CD4-positive, alpha-beta memory T cell (primary cell): ENCODE data around the gene RIPOR3. TPM values are rescaled to one million over a fixed set of nuclear protein-coding genes. Genes with fewer than 3 reads are reported as not detected.
A peak's percentile ranks its signal among the peaks of the same experiment; 100 is the strongest.

Experiments used
- CTCF ChIA-PET: fragments of 350-600 bp; sonication (Branson Sonifier 250); formaldehyde crosslinking; loops from one replicate; lab custom pipeline; 2021; ENCODE audit warnings: inconsistent platforms; ENCODE audit not compliant: partially characterized antibody; lab: Charles Lee
- POLR2A ChIA-PET: fragments of 350-600 bp; sonication (Branson Sonifier 250); formaldehyde crosslinking; loops from one replicate; lab custom pipeline; 2021; ENCODE audit not compliant: partially characterized antibody; lab: Charles Lee
- DNase-seq, 5 donors: peaks; one replicate each; pipeline versions ENCODE4 v3.0.0 to v3.0.0-alpha.2; 2020 to 2022; ENCODE audit warnings: mixed read lengths in 1 of 5
- H3K27ac ChIP-seq: one replicate; pipeline ENCODE4 v1.7.0; 2013; ENCODE audit warnings: low read depth, low read length
- H3K27me3 ChIP-seq: 2 replicates; pipeline ENCODE4 v1.7.0; 2013; ENCODE audit warnings: mild to moderate bottlenecking, low read length, moderate library complexity; ENCODE audit not compliant: insufficient read depth
- H3K36me3 ChIP-seq: 2 replicates; pipeline ENCODE4 v1.7.0; 2013; ENCODE audit warnings: mild to moderate bottlenecking, low read length, moderate library complexity; ENCODE audit not compliant: insufficient read depth
- H3K4me1 ChIP-seq: 2 replicates; pipeline ENCODE4 v1.7.0; 2013; ENCODE audit warnings: mild to moderate bottlenecking, low read length, moderate library complexity; ENCODE audit not compliant: insufficient read depth
- H3K4me3 ChIP-seq, 2 donors: one replicate each; pipeline ENCODE4 v1.7.0; 2013; ENCODE audit warnings: low read length in 2 of 2, mild to moderate bottlenecking in 1 of 2
- H3K9me3 ChIP-seq, 2 donors: one replicate each; pipeline ENCODE4 v1.7.0; 2013; ENCODE audit warnings: low read length in 2 of 2, control low read depth in 1 of 2; ENCODE audit not compliant: control insufficient read depth in 1 of 2
- H3K27ac Mint-ChIP-seq, 7 donors: one replicate each; pipeline ENCODE4 v1.8.0; 2020 to 2021; ENCODE audit warnings: mixed read lengths in 7 of 7, mild to moderate bottlenecking in 6 of 7, inconsistent platforms in 3 of 7, moderate library complexity in 3 of 7
- H3K27me3 Mint-ChIP-seq, 2 donors: one replicate each; pipeline ENCODE4 v1.8.0; 2020 to 2021; ENCODE audit warnings: mixed read lengths in 2 of 2
- H3K36me3 Mint-ChIP-seq, 2 donors: one replicate each; pipeline ENCODE4 v1.8.0; 2020 to 2021; ENCODE audit warnings: mixed read lengths in 2 of 2, inconsistent platforms in 1 of 2, mild to moderate bottlenecking in 1 of 2
- H3K4me1 Mint-ChIP-seq, 4 donors: one replicate each; pipeline ENCODE4 v1.8.0; 2020 to 2021; ENCODE audit warnings: mixed read lengths in 4 of 4, mild to moderate bottlenecking in 1 of 4
- H3K4me3 Mint-ChIP-seq, 8 donors: one replicate each; pipeline ENCODE4 v1.8.0; 2020 to 2021; ENCODE audit warnings: mixed read lengths in 8 of 8, mild to moderate bottlenecking in 7 of 8, moderate library complexity in 6 of 8, inconsistent platforms in 3 of 8
- H3K9me3 Mint-ChIP-seq, 8 donors: one replicate each; pipeline ENCODE4 v1.8.0; 2020 to 2021; ENCODE audit warnings: mixed read lengths in 8 of 8, mild to moderate bottlenecking in 5 of 8, inconsistent platforms in 3 of 8, moderate library complexity in 1 of 8
- intact Hi-C: fragments of 100-400 bp; cut with micrococcal nuclease; formaldehyde crosslinking; loops from one replicate; pipeline ENCODE4 v1.15.1; 2023
- polyA plus RNA-seq, 2 donors: library from polyadenylated mRNA; unstranded; fragments of 300-500 nt; fragmentation: Illumina TruSeq; gene quantifications; one replicate each; pipeline ENCODE4 v1.2.3, GENCODE V29; 2021
- total RNA-seq, 2 experiments: library from RNA; stranded (reverse); gene quantifications; one replicate each; pipeline ENCODE4 v1.2.3, GENCODE V29; 2021

Gene RIPOR3
- total and polyA plus RNA-seq, 4 experiments from 2014 or later = 0.49 to 1.3 TPM; not detected in 2

GRCh38 chr20:50587291-50587961 lies 103.9 kb downstream of the RIPOR3 start:
- no peak for DNase-seq
- Histone ChIP-seq H3K9me3 (no peaks in the 10 kb centered on the region), H3K27me3 (no peaks in the 10 kb centered on the region), H3K27ac (no peak overlapping the region), H3K4me3 (no peak overlapping the region), H3K4me1 (no peaks in the 10 kb centered on the region), H3K36me3 (peaks cover 44% of the 10 kb centered on the region)
- Mint-ChIP-seq H3K36me3 (peaks cover 9 to 57% of the 10 kb centered on the region in 2 donors), H3K4me3 (no peak overlapping the region), H3K27ac (peak overlapping the region in 1 of 7 donors; percentile 83), H3K4me1 (peaks cover 1 to 15% (median 4%) of the 10 kb centered on the region in 4 donors), H3K27me3 (no peaks in the 10 kb centered on the region), H3K9me3 (no peaks in the 10 kb centered on the region)
- intact Hi-C loops = no loop called here
- POLR2A ChIA-PET = interaction anchor here (0.6 kb wide), 1 partner anchor 76 kb away, joined by 3 read pairs; no protein-coding TSS in a partner anchor
- CTCF ChIA-PET = interaction anchor here (1.0 to 2.4 kb wide), 22 partner anchors 10 to 468 kb away, joined by 3 to 18 read pairs (median 4); no protein-coding TSS in a partner anchor

- Histone ChIP-seq H3K27ac (no peak overlapping the region), H3K4me3 (no peak overlapping the region), H3K36me3 (peaks cover 52% of the 10 kb centered on the region), H3K27me3 (no peaks in the 10 kb centered on the region), H3K4me1 (no peaks in the 10 kb centered on the region), H3K9me3 (no peaks in the 10 kb centered on the region)
- Mint-ChIP-seq H3K9me3 (no peaks in the 10 kb centered on the region), H3K27ac (peak overlapping the region in 2 of 7 donors; percentile 70 to 83), H3K36me3 (peaks cover 15 to 64% of the 10 kb centered on the region in 2 donors), H3K4me1 (peaks cover 1 to 15% (median 4%) of the 10 kb centered on the region in 4 donors), H3K27me3 (no peaks in the 10 kb centered on the region), H3K4me3 (no peak overlapping the region)
- ChIA-PET POLR2A (interaction anchor here (0.6 kb wide), 1 partner anchor 75 kb away, joined by 3 read pairs; no protein-coding TSS in a partner anchor), CTCF (interaction anchor here (1.0 to 2.4 kb wide), 12 partner anchors 9 to 108 kb away, joined by 3 to 7 read pairs (median 4); no protein-coding TSS in a partner anchor)
- intact Hi-C loops = no loop called here
- DNase-seq = no peak
Observed at GRCh38 chr20:50586531-50587232, 104.7 kb downstream of the RIPOR3 start.

DNA sequence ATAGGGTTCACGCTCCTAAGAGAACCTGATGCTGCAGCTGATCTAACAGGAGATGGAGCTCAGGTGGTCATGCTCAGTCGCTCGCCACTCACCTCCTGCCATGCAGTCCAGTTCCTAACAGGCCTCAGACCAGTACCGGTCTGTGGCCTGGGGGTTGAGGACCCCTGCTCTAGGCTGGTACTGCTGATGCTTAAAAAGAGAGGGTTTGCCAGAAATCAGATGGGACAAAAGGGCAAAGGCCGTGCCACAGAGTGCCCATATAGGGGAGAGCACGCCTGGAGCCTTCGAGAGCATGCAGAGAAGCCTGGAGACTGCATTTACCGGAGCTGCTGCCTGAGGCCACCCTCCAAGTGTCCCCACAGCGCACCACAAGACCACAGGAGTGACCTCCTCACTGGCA lies 105.7 kb downstream of the RIPOR3 start:
- Histone ChIP-seq H3K27me3 (no peaks in the 10 kb centered on the region), H3K9me3 (no peaks in the 10 kb centered on the region), H3K4me3 (no peak overlapping the region), H3K36me3 (peaks cover 62% of the 10 kb centered on the region), H3K27ac (no peak overlapping the region), H3K4me1 (no peaks in the 10 kb centered on the region)
- H3K36me3 Mint-ChIP-seq = peaks cover 22 to 73% of the 10 kb centered on the region in 2 donors
- intact Hi-C loops = no loop called here
- peak overlapping the region in 5 of 7 donors; percentile 15 to 47 (median 23) for H3K27ac Mint-ChIP-seq
- ChIA-PET CTCF (interaction anchor here (0.7 to 2.4 kb wide), 7 partner anchors 8 to 122 kb away, joined by 3 to 8 read pairs (median 3); no protein-coding TSS in a partner anchor), POLR2A (no interaction called here)
- H3K27me3 Mint-ChIP-seq = no peaks in the 10 kb centered on the region
- DNase-seq = no peak
- peak overlapping the region in 1 of 8 donors; percentile 61 for H3K4me3 Mint-ChIP-seq
- H3K4me1 Mint-ChIP-seq = peaks cover 1 to 15% (median 4%) of the 10 kb centered on the region in 4 donors
- no peaks in the 10 kb centered on the region for H3K9me3 Mint-ChIP-seq

DNA sequence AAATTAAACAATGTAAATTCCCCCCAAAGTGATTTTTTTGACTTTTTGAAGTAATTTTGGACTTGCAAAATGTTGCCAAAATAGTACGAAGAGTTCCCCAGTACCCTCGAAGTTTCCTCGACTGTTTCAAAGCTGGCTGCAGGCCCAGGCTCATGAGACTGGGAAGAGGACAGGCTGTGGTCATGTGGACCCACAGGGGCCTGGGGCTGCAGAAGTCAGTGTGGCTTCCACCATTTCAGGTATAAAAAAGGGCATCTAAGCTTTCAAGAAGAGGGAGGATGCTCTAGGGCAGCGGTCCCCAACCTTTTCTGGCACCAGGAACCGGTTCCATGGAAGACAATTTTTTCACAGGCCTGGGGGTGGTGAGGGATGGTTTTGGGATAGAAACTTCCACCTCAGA lies 106.1 kb downstream of the RIPOR3 start:
- H3K9me3 Mint-ChIP-seq = no peaks in the 10 kb centered on the region
- Histone ChIP-seq H3K9me3 (no peaks in the 10 kb centered on the region), H3K27me3 (no peaks in the 10 kb centered on the region), H3K36me3 (peaks cover 67% of the 10 kb centered on the region), H3K4me1 (no peaks in the 10 kb centered on the region), H3K27ac (no peak overlapping the region), H3K4me3 (no peak overlapping the region)
- intact Hi-C loops = no loop called here
- POLR2A ChIA-PET = interaction anchor here (1.0 to 1.4 kb wide), 2 partner anchors 81 to 101 kb away, joined by 3 read pairs; no protein-coding TSS in a partner anchor
- CTCF ChIA-PET = interaction anchor here (0.7 to 2.4 kb wide), 8 partner anchors 8 to 121 kb away, joined by 3 to 8 read pairs (median 4); no protein-coding TSS in a partner anchor
- H3K4me3 Mint-ChIP-seq = no peak overlapping the region
- H3K27ac Mint-ChIP-seq = peak overlapping the region in 1 of 7 donors; percentile 47
- no peak for DNase-seq
- H3K27me3 Mint-ChIP-seq = no peaks in the 10 kb centered on the region
- peaks cover 1 to 12% (median 6%) of the 10 kb centered on the region in 4 donors for H3K4me1 Mint-ChIP-seq
- H3K36me3 Mint-ChIP-seq = peaks cover 27 to 75% of the 10 kb centered on the region in 2 donors

DNA sequence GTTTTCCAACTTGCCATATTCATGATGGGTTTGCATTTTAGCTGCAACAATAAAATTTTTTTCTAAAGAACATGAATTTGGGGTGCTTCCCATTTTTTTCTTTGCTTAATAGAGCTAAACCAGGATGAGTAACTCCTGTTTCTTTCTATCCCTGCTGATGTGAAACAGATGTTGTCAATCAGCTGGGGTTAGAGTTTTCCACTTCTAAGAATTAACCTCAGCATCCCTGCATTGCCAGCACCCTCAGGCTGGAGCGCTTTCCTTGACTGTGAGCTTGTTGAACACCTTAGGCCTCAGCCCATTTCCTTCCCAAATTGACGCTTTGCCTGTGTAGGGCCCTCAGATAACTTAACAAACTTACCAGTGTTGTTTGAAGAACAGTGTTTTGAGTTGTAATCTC lies 106.7 kb downstream of the RIPOR3 start:
- H3K9me3 Mint-ChIP-seq = no peaks in the 10 kb centered on the region
- H3K4me1 ChIP-seq = no peaks in the 10 kb centered on the region
- no peak for DNase-seq
- H3K27me3 ChIP-seq = no peaks in the 10 kb centered on the region
- peaks cover 1 to 12% (median 6%) of the 10 kb centered on the region in 4 donors for H3K4me1 Mint-ChIP-seq
- H3K4me3 ChIP-seq = no peak overlapping the region
- no peaks in the 10 kb centered on the region for H3K9me3 ChIP-seq
- ChIA-PET CTCF (interaction anchor here (0.5 to 2.1 kb wide), 8 partner anchors 8 to 401 kb away, joined by 3 to 8 read pairs (median 4); no protein-coding TSS in a partner anchor), POLR2A (interaction anchor here (1.0 to 1.4 kb wide), 2 partner anchors 80 to 101 kb away, joined by 3 read pairs; no protein-coding TSS in a partner anchor)
- H3K27me3 Mint-ChIP-seq = no peaks in the 10 kb centered on the region
- no peak overlapping the region for H3K4me3 Mint-ChIP-seq
- H3K36me3 ChIP-seq = peaks cover 72% of the 10 kb centered on the region
- peaks cover 28 to 80% of the 10 kb centered on the region in 2 donors for H3K36me3 Mint-ChIP-seq
- intact Hi-C loops = no loop called here
- no peak overlapping the region for H3K27ac ChIP-seq
- no peak overlapping the region for H3K27ac Mint-ChIP-seq

DNA sequence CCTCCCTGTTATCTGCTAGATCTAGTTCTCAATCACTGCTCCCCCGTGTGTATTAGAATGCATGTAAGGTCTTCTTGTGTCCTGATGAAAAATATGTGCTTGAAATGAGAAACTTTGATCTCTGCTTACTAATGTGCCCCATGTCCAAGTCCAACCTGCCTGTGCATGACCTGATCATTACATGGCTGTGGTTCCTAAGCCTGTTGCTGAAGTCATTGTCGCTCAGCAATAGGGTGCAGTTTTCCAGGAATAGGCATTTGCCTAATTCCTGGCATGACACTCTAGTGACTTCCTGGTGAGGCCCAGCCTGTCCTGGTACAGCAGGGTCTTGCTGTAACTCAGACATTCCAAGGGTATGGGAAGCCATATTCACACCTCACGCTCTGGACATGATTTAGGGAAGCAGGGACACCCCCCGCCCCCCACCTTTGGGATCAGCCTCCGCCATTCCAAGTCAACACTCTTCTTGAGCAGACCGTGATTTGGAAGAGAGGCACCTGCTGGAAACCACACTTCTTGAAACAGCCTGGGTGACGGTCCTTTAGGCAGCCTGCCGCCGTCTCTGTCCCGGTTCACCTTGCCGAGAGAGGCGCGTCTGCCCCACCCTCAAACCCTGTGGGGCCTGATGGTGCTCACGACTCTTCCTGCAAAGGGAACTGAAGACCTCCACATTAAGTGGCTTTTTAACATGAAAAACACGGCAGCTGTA lies 107.7 kb downstream of the RIPOR3 start:
- intact Hi-C loops = no loop called here
- H3K36me3 Mint-ChIP-seq = peaks cover 38 to 91% of the 10 kb centered on the region in 2 donors
- no peak overlapping the region for H3K4me3 ChIP-seq

More for the DNA sequence above, 107.7 kb downstream of the RIPOR3 start:
- Histone ChIP-seq H3K27ac (no peak overlapping the region), H3K9me3 (no peaks in the 10 kb centered on the region), H3K36me3 (peaks cover 83% of the 10 kb centered on the region), H3K27me3 (no peaks in the 10 kb centered on the region), H3K4me1 (no peaks in the 10 kb centered on the region)
- Mint-ChIP-seq H3K27me3 (no peaks in the 10 kb centered on the region), H3K27ac (peak overlapping the region in 1 of 7 donors; percentile 38), H3K9me3 (no peaks in the 10 kb centered on the region), H3K4me3 (no peak overlapping the region), H3K4me1 (peaks cover 1 to 12% (median 6%) of the 10 kb centered on the region in 4 donors)
- ChIA-PET CTCF (interaction anchor here (1.2 to 2.1 kb wide), 4 partner anchors 9 to 396 kb away, joined by 6 to 8 read pairs (median 8); no protein-coding TSS in a partner anchor), POLR2A (interaction anchor here (1.4 kb wide), 1 partner anchor 79 kb away, joined by 3 read pairs; no protein-coding TSS in a partner anchor)
- DNase-seq = no peak
